NT2/D1 (cell line): ENCODE data around the gene PNMA1.
"Not testable (repeated sequence)": the region's sequence is repeated elsewhere in the genome, so short reads cannot be mapped to it uniquely, and the experiment has no call there.

Experiments used
- DNase-seq: peaks from one replicate; pipeline ENCODE4 v3.0.0-alpha.2; 2011; ENCODE audit warnings: low read depth, low spot score
- H3K27me3 ChIP-seq: 2 replicates; pipeline ENCODE4 v1.6.0; 2011; ENCODE audit warnings: mild to moderate bottlenecking; ENCODE audit not compliant: insufficient read length, insufficient read depth
- H3K36me3 ChIP-seq: 2 replicates; pipeline ENCODE4 v1.6.1; 2011; ENCODE audit warnings: mild to moderate bottlenecking, low read length, mixed read lengths; ENCODE audit not compliant: insufficient read depth, insufficient read length
- H3K4me1 ChIP-seq: 2 replicates; pipeline ENCODE4 v1.5.1; 2011; ENCODE audit not compliant: insufficient read depth, insufficient read length
- H3K4me3 ChIP-seq: 2 replicates; pipeline ENCODE4 v1.5.1; 2011; ENCODE audit warnings: low read depth; ENCODE audit not compliant: insufficient read length
- H3K9ac ChIP-seq: 2 replicates; pipeline ENCODE4 v1.6.0; 2011; ENCODE audit warnings: low read depth; ENCODE audit not compliant: insufficient read length
- H3K9me3 ChIP-seq: 2 replicates; pipeline ENCODE4 v1.5.1; 2011; ENCODE audit warnings: mild to moderate bottlenecking, low read length; ENCODE audit not compliant: insufficient read depth
- SUZ12 ChIP-seq: IDR thresholded peaks from 2 replicates; pipeline ENCODE4 v1.6.1; 2011; ENCODE audit not compliant: insufficient read length, insufficient read depth; ENCODE audit errors: extremely low read depth
- YY1 ChIP-seq: IDR thresholded peaks from 2 replicates; pipeline ENCODE4 v1.6.1; 2011; ENCODE audit not compliant: insufficient read length, insufficient read depth
- ZNF274 ChIP-seq: IDR thresholded peaks from 2 replicates; pipeline ENCODE4 v1.6.1; 2011; ENCODE audit warnings: mild to moderate bottlenecking, low read depth, low read length

The PNMA1 gene

GRCh38 chr14:73712540-73713180 is 1.5 kb downstream of the PNMA1 start:
- peaks cover 2% of the 10 kb centered on the region for H3K4me1 ChIP-seq
- peak overlapping the region; percentile 95 for H3K9ac ChIP-seq
- no peak for DNase-seq
- peak overlapping the region; percentile 89 for H3K4me3 ChIP-seq
- TF ChIP-seq ZNF274 (no peak), YY1 (no peak), SUZ12 (no peak)
- H3K9me3 ChIP-seq, result no peaks in the 10 kb centered on the region
- peaks cover 26% of the 10 kb centered on the region for H3K36me3 ChIP-seq
- no peaks in the 10 kb centered on the region for H3K27me3 ChIP-seq

GRCh38 chr14:73712071-73712506 is 2.1 kb downstream of the PNMA1 start:
- no peak for DNase-seq
- peaks cover 2% of the 10 kb centered on the region for H3K4me1 ChIP-seq
- peak overlapping the region; percentile 89 for H3K4me3 ChIP-seq
- TF ChIP-seq ZNF274 (no peak), SUZ12 (no peak), YY1 (no peak)
- no peaks in the 10 kb centered on the region for H3K9me3 ChIP-seq
- peak overlapping the region; percentile 95 for H3K9ac ChIP-seq
- no peaks in the 10 kb centered on the region for H3K27me3 ChIP-seq
- H3K36me3 ChIP-seq, result peaks cover 23% of the 10 kb centered on the region

- no peak for DNase-seq
- H3K9me3 ChIP-seq, result no peaks in the 10 kb centered on the region
- no peak overlapping the region for H3K9ac ChIP-seq
These were observed 3.4 kb downstream of the PNMA1 start for GRCh38 chr14:73710737-73711136.

GRCh38 chr14:73709904-73710469 is 4.2 kb downstream of the PNMA1 start:
- H3K9ac ChIP-seq, result no peak overlapping the region
- H3K4me1 ChIP-seq, result no peaks in the 10 kb centered on the region
- no peaks in the 10 kb centered on the region for H3K27me3 ChIP-seq
- peaks cover 9% of the 10 kb centered on the region for H3K36me3 ChIP-seq
- H3K9me3 ChIP-seq, result no peaks in the 10 kb centered on the region
- TF ChIP-seq SUZ12, result no peak
- no peak for TF ChIP-seq YY1
- no peak for TF ChIP-seq ZNF274
- no peak overlapping the region for H3K4me3 ChIP-seq
- no peak for DNase-seq

More at GRCh38 chr14:73710737-73711136, 3.4 kb downstream of the PNMA1 start:
- Histone ChIP-seq H3K36me3 (peaks cover 13% of the 10 kb centered on the region), H3K4me3 (no peak overlapping the region), H3K27me3 (no peaks in the 10 kb centered on the region), H3K4me1 (peaks cover under 1% of the 10 kb centered on the region)
- TF ChIP-seq ZNF274, result no peak
- no peak for TF ChIP-seq SUZ12
- TF ChIP-seq YY1, result no peak

- H3K4me1 ChIP-seq, H3K36me3 ChIP-seq, H3K9ac ChIP-seq, DNase-seq, H3K9me3 ChIP-seq, H3K4me3 ChIP-seq, H3K27me3 ChIP-seq: not testable (repeated sequence)
These were observed 6.1 kb downstream of the PNMA1 start for GRCh38 chr14:73708076-73708475.

- H3K36me3 ChIP-seq, result no peaks in the 10 kb centered on the region
- no peak overlapping the region for H3K4me3 ChIP-seq
- H3K9ac ChIP-seq, result no peak overlapping the region
- H3K4me1 ChIP-seq, result no peaks in the 10 kb centered on the region
- no peaks in the 10 kb centered on the region for H3K9me3 ChIP-seq
- no peaks in the 10 kb centered on the region for H3K27me3 ChIP-seq
- no peak for TF ChIP-seq SUZ12
- TF ChIP-seq ZNF274, result no peak
- TF ChIP-seq YY1, result no peak
- no peak for DNase-seq
These were observed 13.9 kb downstream of the PNMA1 start for GRCh38 chr14:73700325-73700724.

- Histone ChIP-seq H3K36me3 (no peaks in the 10 kb centered on the region), H3K4me1 (no peaks in the 10 kb centered on the region), H3K9me3 (no peaks in the 10 kb centered on the region), H3K4me3 (no peak overlapping the region), H3K9ac (no peak overlapping the region), H3K27me3 (no peaks in the 10 kb centered on the region)
- no peak for DNase-seq
- TF ChIP-seq ZNF274 (no peak), YY1 (no peak), SUZ12 (no peak)
These were observed 17.5 kb downstream of the PNMA1 start for GRCh38 chr14:73696466-73697400.
